Measurements from ENCODE around the gene GP1BB.

GP1BB gene

DNA sequence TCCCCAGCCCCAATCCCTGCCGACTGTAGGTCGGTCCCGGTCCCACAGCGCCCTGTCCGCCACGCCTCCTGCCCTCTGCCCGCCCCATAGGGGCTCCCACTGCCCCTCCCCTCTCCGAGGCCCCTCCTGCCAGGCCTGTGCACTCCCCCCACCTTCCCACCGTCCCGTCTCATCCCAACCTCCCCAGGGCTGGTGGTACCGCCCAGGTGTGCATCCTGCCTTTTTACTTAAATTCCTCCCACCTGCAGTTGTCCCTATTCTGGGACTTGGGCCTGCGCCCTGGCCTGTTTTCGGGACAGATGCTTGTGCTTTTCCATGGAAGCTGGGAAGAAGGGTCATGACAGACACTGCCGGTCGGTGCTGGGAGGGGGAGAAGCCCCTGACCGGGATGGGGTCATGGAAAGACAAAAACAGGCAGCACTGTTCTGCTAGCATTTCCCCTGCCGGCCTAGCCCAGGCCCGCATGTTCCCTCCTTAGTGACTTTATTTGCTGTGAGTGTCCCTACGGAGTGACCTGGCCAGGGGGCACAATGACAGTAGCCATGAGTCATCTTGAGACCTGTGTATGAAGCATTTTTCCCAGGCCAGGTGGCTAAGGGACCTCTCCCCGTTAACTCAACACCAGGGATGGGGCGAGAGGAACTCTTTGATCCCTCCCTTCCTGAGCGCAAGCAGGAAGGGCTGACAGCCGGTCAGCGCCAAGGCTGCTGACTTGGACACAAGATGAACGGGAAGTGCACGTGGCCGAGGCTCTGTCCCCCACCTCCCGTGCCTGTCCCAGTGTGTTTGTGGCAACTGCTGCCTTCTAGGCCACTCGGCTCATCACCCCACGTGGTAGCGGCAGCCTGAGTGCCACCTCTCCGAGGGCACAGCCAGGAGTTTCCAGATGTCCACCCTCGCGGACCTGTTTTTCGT, 44.3 kb downstream of the GP1BB start:
- no peak for DNase-seq (ENCODE audit: low spot score)
- TF ChIP-seq, protein P1, sequence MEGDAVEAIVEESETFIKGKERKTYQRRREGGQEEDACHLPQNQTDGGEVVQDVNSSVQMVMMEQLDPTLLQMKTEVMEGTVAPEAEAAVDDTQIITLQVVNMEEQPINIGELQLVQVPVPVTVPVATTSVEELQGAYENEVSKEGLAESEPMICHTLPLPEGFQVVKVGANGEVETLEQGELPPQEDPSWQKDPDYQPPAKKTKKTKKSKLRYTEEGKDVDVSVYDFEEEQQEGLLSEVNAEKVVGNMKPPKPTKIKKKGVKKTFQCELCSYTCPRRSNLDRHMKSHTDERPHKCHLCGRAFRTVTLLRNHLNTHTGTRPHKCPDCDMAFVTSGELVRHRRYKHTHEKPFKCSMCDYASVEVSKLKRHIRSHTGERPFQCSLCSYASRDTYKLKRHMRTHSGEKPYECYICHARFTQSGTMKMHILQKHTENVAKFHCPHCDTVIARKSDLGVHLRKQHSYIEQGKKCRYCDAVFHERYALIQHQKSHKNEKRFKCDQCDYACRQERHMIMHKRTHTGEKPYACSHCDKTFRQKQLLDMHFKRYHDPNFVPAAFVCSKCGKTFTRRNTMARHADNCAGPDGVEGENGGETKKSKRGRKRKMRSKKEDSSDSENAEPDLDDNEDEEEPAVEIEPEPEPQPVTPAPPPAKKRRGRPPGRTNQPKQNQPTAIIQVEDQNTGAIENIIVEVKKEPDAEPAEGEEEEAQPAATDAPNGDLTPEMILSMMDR (IDR thresholded peaks at IDR 0.05; ENCODE audit: poor library complexity, severe bottlenecking), result no peak
- peaks cover 17% of the 10 kb centered on the region for H3K27me3 ChIP-seq (ENCODE audit: insufficient read depth, poor library complexity, severe bottlenecking)
- no peak overlapping the region for H3K27ac ChIP-seq (ENCODE audit: poor library complexity, severe bottlenecking)
- no peaks in the 10 kb centered on the region for H3K4me1 ChIP-seq (ENCODE audit: insufficient read depth, poor library complexity, severe bottlenecking)
- H3K36me3 ChIP-seq (ENCODE audit: low read depth), result no peaks in the 10 kb centered on the region
- H3K4me3 ChIP-seq (ENCODE audit: severe bottlenecking), result no peak overlapping the region
- ATAC-seq (ENCODE audit: low read depth), result peak; percentile 15
- H3K9me3 ChIP-seq (ENCODE audit: severe bottlenecking), result no peaks in the 10 kb centered on the region

DNA sequence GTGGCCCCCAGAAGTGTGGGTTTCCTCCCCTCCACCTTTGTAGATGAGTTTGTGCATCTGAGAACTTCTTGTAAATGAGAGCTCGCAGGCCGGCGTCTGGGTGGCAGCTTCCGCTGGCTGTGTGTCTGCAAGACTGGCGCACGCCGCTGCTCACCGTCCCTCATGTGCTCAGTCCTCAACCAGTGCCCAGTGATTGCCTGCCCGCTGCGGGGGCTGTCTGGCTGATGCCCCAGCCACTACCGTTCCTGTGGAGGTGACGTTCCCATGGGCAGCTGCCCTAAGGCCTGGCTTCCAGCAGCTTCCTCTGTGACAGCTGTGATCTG, 46.0 kb downstream of the GP1BB start:
- TF ChIP-seq, protein P1 (IDR thresholded peaks at IDR 0.05; ENCODE audit: poor library complexity, severe bottlenecking), result no peak
- Histone ChIP-seq H3K4me3 (ENCODE audit: severe bottlenecking) (no peak overlapping the region), H3K27ac (ENCODE audit: poor library complexity, severe bottlenecking) (no peak overlapping the region), H3K36me3 (ENCODE audit: low read depth) (no peaks in the 10 kb centered on the region), H3K27me3 (ENCODE audit: insufficient read depth, poor library complexity, severe bottlenecking) (peaks cover 17% of the 10 kb centered on the region), H3K9me3 (ENCODE audit: severe bottlenecking) (no peaks in the 10 kb centered on the region), H3K4me1 (ENCODE audit: insufficient read depth, poor library complexity, severe bottlenecking) (no peaks in the 10 kb centered on the region)
- DNase-seq (ENCODE audit: low spot score) (no peak), ATAC-seq (ENCODE audit: low read depth) (no peak)

DNA sequence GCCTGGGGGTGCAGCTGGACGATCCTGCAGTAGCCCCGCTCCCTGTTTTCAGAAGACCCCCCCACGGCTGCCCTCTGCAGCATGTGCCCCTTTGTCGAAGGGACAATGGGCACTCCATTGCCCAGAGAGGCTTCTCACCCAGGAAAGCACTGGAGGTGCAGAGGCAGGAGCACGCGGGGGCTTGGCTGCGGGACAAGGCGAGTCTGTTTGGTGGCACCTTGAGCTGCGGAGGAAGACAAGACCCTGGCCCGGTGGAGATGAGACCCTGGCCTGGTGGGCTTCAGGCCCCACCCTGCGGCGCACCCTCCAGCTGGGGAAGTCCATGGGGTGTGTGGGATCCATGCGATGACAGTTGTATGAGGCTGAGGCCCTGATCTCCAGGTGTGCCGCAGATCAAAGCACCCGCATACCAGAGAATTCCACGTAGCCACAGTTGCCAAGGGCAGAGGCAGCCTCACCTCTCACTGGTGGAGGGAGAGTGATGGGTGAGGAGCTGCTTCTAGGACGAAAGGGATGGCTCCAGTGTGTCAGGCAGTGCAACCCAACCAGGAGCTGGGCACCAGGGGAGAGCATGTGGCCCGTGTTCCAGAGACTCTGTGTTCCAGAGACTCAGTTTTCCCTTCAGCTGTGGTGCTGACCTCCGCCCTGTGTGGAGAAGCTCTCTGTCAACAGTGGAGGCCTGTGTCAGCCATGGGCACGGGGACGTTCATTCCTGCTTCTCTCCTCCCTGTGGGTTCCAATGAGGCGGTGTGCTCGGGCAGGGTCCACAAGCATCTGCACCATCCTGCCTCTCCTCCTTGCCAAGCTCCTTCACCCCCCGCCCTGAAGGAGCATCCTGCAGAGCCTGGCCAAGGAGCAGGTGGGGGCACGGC, 47.2 kb downstream of the GP1BB start:
- Histone ChIP-seq H3K4me1 (ENCODE audit: insufficient read depth, poor library complexity, severe bottlenecking) (no peaks in the 10 kb centered on the region), H3K27ac (ENCODE audit: poor library complexity, severe bottlenecking) (no peak overlapping the region), H3K27me3 (ENCODE audit: insufficient read depth, poor library complexity, severe bottlenecking) (peaks cover 13% of the 10 kb centered on the region), H3K4me3 (ENCODE audit: severe bottlenecking) (no peak overlapping the region), H3K9me3 (ENCODE audit: severe bottlenecking) (no peaks in the 10 kb centered on the region), H3K36me3 (ENCODE audit: low read depth) (no peaks in the 10 kb centered on the region)
- DNase-seq (ENCODE audit: low spot score), result no peak
- TF ChIP-seq, protein P1 (IDR thresholded peaks at IDR 0.05; ENCODE audit: poor library complexity, severe bottlenecking), result no peak
- no peak for ATAC-seq (ENCODE audit: low read depth)

DNA sequence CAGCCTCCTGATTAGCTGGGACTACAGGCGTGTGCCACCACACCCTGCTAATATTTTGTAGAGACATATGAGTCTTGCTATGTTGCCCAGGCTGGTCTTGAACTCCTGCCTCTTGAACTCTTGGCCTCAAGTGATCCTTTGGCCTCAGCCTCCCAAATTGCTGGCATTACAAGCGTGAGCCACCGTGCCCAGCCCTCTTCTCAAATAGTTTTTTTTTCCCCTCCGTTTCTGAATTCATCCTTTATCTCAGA, 49.0 kb downstream of the GP1BB start:
- Histone ChIP-seq H3K27me3 (ENCODE audit: insufficient read depth, poor library complexity, severe bottlenecking) (peaks cover 4% of the 10 kb centered on the region), H3K4me1 (ENCODE audit: insufficient read depth, poor library complexity, severe bottlenecking) (no peaks in the 10 kb centered on the region), H3K27ac (ENCODE audit: poor library complexity, severe bottlenecking) (no peak overlapping the region), H3K9me3 (ENCODE audit: severe bottlenecking) (no peaks in the 10 kb centered on the region), H3K4me3 (ENCODE audit: severe bottlenecking) (no peak overlapping the region), H3K36me3 (ENCODE audit: low read depth) (no peaks in the 10 kb centered on the region)
- ATAC-seq (ENCODE audit: low read depth), result no peak
- TF ChIP-seq, protein P1 (IDR thresholded peaks at IDR 0.05; ENCODE audit: poor library complexity, severe bottlenecking), result no peak
- DNase-seq (ENCODE audit: low spot score), result no peak

All from RWPE2 (cell line).